ENCODE results near the gene FAM193B. TPM values are rescaled to one million over a fixed set of nuclear protein-coding genes. Genes with fewer than 3 reads are reported as not detected.

The FAM193B gene
- total and polyA plus RNA-seq, 9 of the 15 experiments (the other 6 are each of a cell fraction or from before 2014, with no cell fraction given), result 4.4 to 76.4 (median 37.3) TPM

DNA sequence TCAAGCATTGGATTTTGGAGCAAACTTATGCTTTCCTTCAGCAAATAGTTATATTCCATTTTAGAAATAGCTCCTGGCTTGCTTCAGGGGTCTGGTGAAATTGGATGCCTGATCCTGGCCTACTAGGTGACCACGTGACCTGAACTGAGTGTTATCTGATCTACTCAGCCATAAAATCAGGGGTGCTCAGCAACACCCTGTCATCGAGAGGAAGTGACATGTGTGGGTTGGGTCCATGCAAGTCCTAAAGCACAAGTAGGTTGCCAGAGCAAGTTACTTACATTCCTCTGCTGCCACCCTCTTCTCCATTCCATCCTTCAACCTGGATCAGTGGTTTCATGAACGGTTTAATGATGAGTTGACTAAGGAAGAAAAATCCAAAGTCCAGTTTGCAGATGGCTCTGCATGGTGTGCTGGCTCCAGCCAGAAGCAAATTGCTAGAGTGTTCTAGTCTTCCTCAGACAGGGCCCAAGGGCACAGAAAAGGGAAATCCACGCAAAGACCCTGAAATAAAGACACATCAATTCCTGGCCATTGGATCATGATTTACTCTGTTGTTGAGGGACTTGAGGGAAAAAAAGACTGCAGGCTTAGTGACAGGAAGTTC is 2.8 kb upstream of the FAM193B start (continued):
- TF ChIP-seq MBD1 (CRISPR knock-in tag; IDR thresholded peaks at IDR 0.05) (no peak), ZNF561 (CRISPR knock-in tag; conservative IDR thresholded peaks at IDR 0.05) (no peak), ZNF57 (CRISPR knock-in tag; IDR thresholded peaks at IDR 0.05) (no peak), MLX (CRISPR knock-in tag; conservative IDR thresholded peaks at IDR 0.05) (no peak), SPI1 (IDR thresholded peaks at IDR 0.05; ENCODE audit: borderline replicate concordance, low read depth, low read length) (peak; percentile 88), ZNF589 (CRISPR knock-in tag; IDR thresholded peaks at IDR 0.05; ENCODE audit: low read depth) (0 out of 2 replicates have a peak, but pooled peaks have one; percentile 26), TCF15 (CRISPR knock-in tag; IDR thresholded peaks at IDR 0.05) (no peak), HDAC8 (tag; IDR thresholded peaks at IDR 0.05) (no peak), HMBOX1 (IDR thresholded peaks at IDR 0.05) (peak; percentile 54; the same call in 1 of the 2 replicates), ETS2 (tag; IDR thresholded peaks at IDR 0.05; ENCODE audit: borderline replicate concordance, poor library complexity, severe bottlenecking) (no peak), DLX4 (CRISPR knock-in tag; IDR thresholded peaks at IDR 0.05) (no peak), COPS2 (conservative IDR thresholded peaks at IDR 0.05) (no peak), BHLHE40 (IDR thresholded peaks at IDR 0.05; ENCODE audit: low read length) (peak; percentile 76)
- TF ChIP-seq, protein P1, sequence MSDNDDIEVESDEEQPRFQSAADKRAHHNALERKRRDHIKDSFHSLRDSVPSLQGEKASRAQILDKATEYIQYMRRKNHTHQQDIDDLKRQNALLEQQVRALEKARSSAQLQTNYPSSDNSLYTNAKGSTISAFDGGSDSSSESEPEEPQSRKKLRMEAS (CRISPR knock-in tag; IDR thresholded peaks at IDR 0.05), result peak; percentile 77
- TF ChIP-seq, protein P2, sequence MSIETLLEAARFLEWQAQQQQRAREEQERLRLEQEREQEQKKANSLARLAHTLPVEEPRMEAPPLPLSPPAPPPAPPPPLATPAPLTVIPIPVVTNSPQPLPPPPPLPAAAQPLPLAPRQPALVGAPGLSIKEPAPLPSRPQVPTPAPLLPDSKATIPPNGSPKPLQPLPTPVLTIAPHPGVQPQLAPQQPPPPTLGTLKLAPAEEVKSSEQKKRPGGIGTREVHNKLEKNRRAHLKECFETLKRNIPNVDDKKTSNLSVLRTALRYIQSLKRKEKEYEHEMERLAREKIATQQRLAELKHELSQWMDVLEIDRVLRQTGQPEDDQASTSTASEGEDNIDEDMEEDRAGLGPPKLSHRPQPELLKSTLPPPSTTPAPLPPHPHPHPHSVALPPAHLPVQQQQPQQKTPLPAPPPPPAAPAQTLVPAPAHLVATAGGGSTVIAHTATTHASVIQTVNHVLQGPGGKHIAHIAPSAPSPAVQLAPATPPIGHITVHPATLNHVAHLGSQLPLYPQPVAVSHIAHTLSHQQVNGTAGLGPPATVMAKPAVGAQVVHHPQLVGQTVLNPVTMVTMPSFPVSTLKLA (conservative IDR thresholded peaks at IDR 0.05), result peak in 1 of 2 experiments; percentile 70; a peak in 2 of 4 replicates
- TF ChIP-seq, protein P3, sequence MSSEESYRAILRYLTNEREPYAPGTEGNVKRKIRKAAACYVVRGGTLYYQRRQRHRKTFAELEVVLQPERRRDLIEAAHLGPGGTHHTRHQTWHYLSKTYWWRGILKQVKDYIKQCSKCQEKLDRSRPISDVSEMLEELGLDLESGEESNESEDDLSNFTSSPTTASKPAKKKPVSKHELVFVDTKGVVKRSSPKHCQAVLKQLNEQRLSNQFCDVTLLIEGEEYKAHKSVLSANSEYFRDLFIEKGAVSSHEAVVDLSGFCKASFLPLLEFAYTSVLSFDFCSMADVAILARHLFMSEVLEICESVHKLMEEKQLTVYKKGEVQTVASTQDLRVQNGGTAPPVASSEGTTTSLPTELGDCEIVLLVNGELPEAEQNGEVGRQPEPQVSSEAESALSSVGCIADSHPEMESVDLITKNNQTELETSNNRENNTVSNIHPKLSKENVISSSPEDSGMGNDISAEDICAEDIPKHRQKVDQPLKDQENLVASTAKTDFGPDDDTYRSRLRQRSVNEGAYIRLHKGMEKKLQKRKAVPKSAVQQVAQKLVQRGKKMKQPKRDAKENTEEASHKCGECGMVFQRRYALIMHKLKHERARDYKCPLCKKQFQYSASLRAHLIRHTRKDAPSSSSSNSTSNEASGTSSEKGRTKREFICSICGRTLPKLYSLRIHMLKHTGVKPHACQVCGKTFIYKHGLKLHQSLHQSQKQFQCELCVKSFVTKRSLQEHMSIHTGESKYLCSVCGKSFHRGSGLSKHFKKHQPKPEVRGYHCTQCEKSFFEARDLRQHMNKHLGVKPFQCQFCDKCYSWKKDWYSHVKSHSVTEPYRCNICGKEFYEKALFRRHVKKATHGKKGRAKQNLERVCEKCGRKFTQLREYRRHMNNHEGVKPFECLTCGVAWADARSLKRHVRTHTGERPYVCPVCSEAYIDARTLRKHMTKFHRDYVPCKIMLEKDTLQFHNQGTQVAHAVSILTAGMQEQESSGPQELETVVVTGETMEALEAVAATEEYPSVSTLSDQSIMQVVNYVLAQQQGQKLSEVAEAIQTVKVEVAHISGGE (CRISPR knock-in tag; IDR thresholded peaks at IDR 0.05), result 0 out of 6 replicates have a peak, but pooled peaks of 1 of the 3 experiments have one; percentile 28

All from K562 (cell line).